HG03060 (cell line): ENCODE measurements around the gene PCNT.

ENCODE experiments used
- ATAC-seq: cut with Tn5 transposase; IDR thresholded peaks from one replicate; pipeline ENCODE4 v1.9.1; 2021; ENCODE audit warnings: low read depth, moderate number of reproducible peaks; ENCODE audit not compliant: unreplicated experiment

PCNT gene

DNA sequence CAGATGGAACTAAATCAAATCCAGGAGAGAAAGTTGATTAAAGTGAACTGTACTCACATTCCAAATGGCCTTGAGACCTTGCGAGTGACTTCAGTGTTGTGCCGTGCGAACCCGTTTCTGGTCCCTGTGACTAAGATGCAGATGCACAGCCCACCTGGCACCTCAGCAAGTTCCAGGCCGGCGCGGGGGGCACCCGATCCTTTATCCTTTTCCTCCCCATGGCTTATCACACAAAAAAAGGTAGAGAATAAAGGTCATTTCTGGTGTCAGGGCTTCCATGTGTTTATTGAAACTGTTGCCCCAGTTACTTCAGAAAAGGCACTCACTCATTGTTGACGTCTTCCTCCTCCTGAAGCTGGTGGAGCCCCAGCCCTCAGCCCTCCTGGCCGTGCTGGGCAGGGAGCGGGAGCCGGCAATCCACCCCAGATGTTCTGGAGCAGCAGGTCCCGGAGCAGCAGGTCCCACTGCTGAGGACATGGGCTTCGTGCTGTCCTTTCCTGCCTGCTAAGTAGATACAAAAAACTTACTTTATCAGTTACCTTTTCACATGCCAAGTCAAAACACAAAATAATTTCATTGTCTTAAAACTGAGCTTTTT lies 53.0 kb downstream of the PCNT start:
- ATAC-seq: no peak

DNA sequence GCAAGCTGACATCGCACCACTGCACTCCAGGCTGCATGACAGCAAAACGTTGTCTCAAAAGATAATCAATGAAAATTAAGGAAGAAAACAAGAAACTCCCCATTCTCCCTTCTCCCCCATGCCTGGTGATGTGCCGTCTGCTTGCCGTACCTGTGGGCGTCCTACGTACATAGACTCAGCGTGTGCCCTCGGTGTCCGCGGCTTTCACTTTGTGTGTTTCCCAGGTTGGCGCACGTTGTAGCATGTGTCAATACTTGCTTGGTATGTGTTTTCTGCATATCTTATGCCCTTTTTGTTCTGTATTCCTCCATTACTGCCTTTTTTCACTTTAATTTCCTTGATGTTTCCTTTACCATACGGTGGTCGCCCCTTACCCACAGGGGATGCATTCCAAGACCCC lies 53.8 kb downstream of the PCNT start:
- ATAC-seq: no peak

DNA sequence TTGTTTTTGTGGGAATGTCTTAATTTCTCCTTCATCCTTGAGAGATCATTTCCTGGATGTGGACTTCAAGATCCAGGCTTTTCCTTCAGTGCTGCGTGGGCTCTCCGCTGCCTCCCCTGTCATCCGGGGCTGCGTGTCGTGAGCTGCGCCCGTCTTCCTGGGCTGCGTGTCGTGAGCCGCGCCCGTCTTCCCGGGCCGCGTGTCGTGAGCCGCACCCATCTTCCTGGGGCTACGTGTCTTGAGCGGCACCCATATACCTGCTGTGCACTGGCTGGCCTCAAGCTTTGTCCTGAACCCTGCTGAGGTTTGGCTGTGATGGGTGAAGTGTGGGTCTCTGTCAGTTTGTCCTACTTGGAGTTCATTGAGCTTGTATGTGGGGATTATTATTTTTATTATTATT lies 55.1 kb downstream of the PCNT start:
- ATAC-seq: no peak

DNA sequence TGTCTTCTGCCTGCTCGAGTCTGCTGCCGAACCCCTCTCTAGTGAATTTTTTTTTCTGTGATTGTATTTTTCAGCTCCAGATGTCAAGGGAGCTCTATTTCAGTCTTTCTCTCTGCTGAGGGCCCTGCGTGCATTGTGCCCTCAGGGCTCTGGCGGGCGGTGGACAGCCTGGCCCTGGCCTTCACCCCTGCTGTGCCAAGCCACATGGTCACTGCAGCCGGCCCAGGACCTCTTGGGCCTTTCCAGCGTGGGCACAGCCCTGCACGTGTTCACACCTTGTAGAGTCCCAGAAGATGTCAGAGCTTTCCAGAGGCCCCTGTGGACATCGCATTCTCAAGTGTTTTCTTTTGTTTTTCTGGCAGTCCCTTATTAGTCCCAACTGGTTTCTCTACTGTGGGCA lies 55.7 kb downstream of the PCNT start:
- ATAC-seq: no peak

DNA sequence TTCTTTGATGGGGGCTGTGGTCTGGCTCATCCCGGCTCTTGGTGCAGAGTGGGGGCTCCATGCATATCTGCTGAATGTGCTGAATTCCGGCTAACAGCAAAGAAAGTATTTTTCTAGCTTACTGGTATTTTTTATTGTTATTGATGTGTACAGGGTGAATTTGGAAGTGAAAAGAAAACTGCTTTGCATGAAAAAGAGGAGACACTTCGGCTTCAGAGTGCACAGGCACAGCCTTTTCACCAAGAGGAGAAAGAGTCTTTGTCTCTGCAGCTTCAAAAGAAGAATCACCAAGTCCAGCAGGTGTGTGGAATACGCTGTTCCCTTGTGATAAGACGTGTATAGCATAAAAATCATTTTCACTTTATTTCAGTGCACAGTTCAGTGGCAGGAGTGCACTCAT lies 57.6 kb downstream of the PCNT start:
- ATAC-seq: no peak

DNA sequence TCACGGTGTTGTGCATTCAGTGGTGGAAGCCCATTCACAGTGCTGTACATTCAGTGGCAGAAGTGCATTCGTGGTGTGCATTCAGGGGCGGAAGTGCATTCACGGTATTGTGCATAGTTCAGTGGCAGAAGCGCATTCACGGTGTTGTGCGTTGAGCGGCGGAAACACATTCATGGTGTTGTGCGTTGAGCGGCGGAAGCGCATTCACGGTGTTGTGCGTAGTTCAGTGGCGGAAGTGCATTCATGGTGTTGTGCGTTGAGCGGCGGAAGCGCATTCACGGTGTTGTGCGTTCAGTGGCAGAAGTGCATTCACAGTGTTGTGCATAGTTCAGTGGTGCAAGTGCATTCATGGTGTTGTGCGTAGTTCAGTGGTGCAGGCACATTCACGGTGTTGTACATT lies 60.6 kb downstream of the PCNT start:
- ATAC-seq: no peak

DNA sequence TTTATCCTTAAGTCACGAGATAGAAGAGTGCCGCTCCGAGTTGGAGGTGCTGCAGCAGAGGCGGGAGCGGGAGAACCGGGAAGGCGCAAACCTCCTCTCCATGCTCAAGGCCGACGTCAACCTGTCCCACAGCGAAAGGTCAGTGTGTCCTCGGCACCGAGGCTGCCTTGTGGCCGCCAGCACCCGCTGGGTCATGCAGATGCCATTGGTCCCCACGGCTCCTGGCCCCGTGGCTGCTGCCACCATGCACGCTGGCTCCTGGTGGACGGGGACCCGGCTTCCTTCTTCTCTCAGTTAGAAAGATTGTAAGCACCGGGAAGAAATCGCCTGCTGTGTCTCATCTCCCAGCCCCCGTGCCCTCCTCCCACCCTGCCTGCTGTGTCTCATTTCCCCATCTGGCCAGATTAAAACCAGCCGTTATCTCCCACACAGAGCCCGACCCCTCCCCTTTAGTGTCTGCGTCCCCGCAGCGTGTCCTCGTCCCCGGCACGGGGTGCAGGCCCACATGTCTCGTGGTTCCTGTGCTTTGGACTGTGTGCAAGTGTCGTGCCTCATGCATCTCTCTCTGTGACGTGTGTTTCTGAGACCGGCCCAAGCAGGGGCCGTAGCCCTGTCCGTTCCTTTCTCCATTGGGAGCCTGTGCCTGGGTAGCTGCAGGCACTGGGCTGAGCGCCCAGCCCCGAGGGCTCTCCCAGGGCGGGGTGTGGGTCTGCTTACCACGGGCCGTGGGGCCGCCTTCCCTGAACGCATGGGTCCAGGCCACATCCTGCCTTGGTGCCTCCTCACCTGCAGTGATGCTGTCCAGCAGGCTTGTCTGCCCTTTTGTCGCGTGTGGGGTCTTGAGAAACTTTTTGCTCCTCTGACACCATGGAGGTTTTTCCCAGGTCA lies 62.1 kb downstream of the PCNT start:
- no peak for ATAC-seq

DNA sequence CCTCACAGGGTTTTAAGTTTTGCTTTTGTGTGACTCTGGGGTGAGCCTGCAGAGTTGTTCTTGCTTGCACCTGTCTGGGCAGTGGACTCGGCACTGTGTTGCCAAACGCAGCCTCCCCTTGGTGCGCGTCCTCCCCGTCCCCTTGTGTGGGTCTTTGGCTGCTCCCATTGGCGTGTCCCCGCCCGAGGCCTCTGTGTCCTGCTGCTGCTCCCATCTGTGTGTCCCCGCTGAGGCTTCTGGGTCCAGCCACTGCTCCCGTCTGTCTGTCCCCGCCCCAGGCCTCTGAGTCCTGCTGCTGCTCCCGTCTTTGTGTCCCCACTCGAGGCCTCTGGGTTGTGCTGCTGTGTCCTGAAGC lies 62.8 kb downstream of the PCNT start:
- no peak for ATAC-seq

DNA sequence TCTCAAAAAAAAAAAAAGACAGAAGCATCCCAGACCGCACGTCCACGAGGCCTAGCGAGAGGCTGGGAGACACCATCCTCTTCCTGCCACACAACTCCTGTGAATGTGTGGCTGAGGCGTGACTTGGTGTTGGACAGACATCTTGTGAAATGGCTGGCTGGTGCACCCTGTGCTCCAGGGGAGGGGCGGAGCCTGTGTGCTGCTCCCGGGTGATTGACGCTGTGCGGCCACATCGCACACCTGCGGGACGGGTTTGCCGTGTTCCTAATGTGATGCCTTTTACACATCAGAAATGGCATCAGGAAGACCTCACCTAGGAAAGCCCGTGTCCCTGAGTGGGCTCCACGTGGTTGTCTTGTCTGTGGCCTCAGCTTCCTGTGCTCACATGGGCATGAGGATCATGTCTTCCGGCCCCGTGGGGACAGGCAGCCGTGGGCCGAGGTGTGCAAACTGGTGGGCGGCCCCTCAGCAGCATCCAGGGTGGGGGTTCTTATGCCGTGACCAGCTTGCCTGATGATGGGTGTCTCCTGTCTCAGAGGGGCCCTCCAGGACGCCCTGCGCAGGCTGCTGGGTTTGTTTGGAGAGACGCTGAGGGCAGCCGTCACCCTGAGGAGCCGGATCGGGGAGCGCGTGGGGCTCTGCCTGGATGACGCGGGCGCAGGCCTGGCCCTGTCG lies 64.4 kb downstream of the PCNT start:
- no peak for ATAC-seq

DNA sequence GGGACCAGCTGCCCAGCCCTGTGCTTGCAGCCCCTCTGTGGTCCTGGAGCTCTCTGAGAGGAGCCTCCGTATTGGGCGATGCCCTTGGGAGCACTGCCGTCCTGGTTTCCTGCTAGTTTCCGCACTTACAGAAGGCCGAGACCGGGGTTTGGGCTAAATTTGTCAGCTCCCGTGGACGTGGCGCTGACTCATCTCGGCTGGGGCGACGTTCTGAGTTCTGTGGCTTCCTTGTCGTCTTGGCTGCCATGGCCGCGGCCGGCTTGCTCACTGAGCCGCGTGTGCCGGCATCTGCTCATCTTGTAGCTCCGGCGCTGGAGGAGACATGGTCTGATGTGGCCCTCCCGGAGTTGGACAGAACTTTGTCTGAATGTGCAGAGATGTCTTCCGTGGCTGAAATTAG lies 64.9 kb downstream of the PCNT start:
- no peak for ATAC-seq

DNA sequence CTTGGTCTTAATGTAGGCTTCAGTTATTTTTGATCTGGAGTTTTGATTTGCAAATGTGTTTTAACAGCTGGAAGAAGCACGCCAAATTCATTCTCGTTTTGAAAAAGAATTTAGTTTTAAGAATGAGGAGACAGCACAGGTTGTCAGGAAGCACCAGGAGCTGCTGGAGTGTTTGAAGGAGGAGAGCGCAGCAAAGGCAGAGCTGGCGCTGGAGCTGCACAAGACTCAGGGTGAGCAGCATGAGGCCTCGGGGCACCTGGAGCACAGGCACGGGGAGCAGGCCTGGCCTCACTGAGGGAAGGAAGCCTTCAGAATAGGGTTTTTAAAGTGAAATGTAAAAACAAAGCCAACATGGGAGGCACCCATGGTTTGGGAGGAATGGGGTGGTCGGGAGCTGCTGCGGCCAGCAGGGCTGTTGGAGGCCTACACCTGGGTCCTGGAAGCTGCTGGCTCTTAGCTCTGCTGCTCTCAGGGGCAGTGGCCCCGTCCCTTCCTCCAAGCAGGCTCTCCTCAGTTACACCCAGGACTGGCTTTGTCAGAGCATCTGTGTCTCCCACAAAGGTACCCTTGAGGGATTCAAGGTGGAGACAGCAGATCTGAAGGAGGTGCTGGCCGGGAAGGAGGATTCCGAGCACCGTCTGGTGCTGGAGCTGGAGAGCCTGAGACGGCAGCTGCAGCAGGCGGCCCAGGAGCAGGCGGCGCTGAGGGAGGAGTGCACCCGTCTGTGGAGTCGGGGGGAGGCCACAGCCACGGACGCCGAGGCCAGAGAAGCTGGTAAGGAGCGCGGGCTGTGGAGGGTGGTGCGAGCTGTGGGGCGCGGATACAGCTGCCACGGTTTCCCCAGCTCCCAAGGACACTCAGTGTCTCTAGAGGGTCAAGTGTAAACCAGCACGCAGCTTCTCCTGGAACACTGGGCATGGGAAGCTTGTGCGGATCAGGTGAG lies 66.9 kb downstream of the PCNT start:
- ATAC-seq: no peak

DNA sequence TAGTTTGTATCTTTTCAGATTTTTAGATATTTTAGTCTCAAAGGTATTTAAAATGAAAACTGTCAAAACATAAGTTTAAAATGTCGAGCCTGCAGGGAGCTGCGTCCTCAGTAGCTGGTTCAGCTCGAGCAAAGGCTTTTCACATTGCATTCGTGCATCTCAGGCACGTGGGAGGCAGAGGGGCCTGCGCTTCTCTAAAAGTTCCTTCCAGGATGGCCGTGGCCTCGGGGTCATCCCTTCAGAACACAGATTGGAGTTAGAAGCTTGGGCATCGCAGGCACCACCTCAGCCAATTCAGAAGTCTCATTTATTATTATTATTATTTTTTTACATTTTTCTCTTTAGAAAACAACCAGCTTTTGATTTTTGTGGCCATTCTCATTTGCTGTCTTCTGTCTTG lies 67.8 kb downstream of the PCNT start:
- ATAC-seq: no peak

DNA sequence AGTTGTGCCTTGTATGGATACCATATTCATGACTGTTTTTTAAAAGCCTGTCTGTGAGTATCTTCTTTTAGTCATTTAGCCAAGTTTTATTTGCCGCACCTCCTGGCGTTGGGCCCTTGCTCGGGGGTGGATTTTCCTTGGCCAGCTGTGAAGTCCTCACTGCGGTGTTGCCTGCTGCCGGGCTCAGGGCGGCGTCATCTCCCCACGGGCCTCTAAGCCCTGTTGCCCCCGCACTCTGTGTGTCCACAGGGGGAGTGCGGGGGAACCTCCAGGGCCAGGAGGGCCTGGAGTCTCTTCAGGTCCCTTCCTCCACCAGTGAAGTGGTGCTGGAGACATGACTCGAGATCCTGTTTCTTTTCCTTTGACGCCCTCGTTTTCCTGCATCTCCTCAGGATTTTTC lies 69.0 kb downstream of the PCNT start:
- ATAC-seq: no peak

DNA sequence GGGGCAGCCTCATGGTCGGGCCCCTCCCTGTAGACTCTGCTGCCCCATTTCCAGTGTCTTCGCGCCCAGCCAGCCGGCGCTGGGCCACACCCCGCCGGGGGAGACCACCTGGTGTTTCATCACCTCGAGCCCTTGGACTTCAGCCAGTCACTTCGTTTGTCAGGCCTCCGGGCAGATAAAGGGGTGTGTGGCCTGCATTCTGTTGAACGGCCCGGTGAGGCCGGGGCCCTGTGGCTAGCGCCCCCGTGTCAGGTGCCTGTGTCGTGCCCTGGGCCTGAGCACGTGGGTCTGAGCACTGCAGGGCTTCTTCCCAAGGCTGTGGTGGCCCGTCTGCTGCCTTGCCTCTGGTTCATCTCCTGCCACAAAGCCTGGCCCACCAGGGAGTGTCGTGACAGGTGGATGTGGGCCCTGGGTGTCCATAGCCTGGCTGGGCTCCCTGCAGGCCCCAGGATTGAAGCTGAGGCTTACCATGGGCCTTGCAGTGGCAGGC lies 69.5 kb downstream of the PCNT start:
- ATAC-seq: no peak

DNA sequence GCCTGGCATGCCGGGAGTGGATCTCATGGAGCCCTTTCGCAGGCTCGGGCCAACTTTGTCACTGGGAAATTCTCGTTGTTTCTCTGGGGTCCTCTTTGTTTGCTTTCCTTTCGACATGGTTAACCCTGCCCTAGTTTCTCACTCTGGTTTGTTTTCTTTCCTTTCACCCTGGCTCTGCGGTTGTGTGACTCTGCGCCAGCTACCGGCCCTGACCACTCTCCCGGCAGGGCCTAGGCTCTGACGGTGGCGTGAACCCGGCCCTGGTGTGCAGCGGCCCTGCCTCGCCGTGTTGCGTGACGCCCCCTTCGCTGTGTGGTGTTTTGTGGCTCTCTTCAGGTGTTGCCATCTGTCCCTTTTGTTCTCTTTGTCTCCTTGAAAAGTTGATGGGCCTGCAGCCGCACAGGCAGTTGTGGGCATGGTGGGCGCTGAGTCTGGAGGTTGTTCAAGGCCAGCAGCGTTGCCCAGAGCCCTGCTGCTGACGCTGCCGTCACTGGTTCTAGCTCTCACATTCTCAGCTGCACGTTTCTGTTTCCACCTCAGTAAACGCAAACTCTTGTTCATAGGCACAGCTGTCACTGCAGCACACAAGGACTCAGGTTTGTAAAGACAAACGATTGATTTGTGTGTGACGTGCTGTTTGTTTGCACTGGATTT lies 70.1 kb downstream of the PCNT start:
- no peak for ATAC-seq

DNA sequence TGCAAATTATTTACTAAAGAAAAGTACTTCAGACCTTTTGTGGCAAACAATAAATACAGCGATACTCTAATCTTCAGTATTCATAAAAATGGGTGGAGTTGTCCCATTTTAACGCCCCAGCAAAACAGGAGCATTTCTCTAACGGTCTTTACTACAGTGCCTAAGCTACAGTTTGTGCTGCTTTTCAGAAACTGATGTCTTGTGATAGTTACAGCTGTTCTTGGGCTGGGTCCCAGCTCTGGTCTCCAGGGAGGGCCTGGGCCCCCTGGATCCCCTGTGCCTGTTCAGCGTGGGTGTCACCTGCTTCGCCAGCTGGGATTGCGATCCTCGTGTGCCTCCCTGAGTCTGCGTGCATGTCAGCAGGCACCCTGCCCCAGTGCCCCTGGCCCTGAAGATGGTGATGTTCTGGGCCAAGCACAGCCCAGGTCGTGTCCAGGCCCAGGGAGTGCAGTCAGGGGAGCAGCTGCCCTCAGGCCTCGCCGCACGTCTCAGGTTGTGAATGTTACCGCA lies 70.7 kb downstream of the PCNT start:
- no peak for ATAC-seq

DNA sequence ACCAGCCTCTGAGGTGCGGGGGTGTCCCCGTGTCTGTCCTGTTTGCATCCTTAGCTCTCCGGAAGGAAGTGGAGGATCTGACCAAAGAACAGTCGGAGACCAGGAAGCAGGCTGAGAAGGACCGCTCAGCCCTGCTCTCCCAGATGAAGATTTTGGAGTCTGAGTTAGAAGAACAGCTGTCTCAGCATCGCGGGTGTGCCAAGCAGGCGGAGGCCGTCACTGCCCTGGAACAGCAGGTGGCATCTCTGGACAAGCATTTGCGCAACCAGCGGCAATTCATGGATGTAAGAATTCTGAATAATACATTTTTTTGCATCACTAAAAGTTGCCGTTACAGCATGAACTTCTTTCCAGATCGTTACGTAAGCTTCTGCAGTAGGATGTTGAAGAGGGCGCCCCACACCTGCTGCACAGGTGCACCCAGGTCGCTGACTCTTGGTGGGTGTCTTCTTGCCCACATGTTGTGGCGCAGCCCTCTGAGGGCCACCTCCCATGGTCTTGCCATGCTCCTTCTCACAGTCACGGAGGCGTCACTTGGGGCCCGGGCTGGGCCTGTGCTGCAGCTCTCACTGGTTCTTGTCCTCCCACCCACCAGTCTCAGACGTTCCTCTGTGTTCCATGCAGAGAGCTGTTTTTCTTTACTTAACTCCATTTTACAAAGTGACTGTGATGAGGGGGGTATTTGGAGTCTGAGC lies 73.4 kb downstream of the PCNT start:
- no peak for ATAC-seq

DNA sequence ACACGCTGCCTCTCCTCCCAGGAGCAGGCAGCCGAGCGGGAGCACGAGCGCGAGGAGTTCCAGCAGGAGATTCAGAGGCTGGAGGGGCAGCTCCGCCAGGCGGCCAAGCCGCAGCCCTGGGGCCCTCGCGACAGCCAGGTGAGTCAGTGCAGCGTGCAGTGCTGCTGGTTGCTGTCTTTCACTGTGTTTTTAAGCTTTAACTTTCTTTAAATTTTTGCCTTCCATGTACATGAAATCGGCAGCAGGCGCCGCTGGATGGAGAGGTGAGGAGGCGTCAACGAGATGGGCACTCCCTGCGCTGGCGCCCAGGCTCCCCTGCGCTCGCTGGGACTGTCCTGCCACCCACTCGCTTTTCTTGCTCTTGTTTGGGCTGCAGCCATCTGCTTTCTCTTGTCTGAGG lies 74.0 kb downstream of the PCNT start:
- no peak for ATAC-seq

DNA sequence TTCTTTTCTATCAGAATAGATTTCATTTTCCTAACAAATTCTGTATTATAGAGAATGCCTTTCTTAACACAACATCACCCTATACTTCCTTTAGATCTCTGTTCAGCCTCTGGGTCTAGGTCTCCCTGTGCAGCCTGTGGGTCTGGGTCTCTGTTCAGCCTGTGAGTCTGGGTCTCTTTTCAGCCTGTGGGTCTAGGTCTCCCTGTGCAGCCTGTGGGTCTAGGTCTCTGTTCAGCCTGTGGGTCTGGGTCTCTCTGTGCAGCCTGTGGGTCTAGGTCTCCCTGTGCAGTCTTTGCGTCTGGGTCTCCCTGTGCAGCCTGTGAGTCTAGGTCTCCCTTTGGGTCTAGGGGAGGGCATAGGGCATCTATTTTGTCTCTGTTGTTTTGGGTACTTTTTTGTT lies 75.2 kb downstream of the PCNT start:
- ATAC-seq: no peak
